NOMO-1 (cell line): Measurements from ENCODE around the gene SCLY.

Source experiments
- DNase-seq, 2 experiments: peaks; one replicate each; lab custom pipeline; 2025; ENCODE audit not compliant: unreplicated experiment in 2 of 2; lab: John Stamatoyannopoulos, UW

SCLY gene

GRCh38 chr2:238096311-238097011, 35.7 kb downstream of the SCLY start:
- no peak for DNase-seq

GRCh38 chr2:238097201-238097987, 36.6 kb downstream of the SCLY start:
- DNase-seq = no peak

GRCh38 chr2:238097988-238098871, 37.4 kb downstream of the SCLY start:
- no peak for DNase-seq

GRCh38 chr2:238098901-238099713, 38.3 kb downstream of the SCLY start:
- no peak for DNase-seq

- DNase-seq = no peak
These were observed 38.9 kb downstream of the SCLY start for GRCh38 chr2:238099714-238100048.

GRCh38 chr2:238100049-238100820, 39.4 kb downstream of the SCLY start, which contains the start of gene ESPNL:
TSS of gene ESPNL (plus strand) at chr2:238100340. CDS start at chr2:238100420, 80 bp downstream.
- DNase-seq = no peak

GRCh38 chr2:238100821-238101771, 40.3 kb downstream of the SCLY start:
- no peak for DNase-seq

- no peak for DNase-seq
These were observed 41.4 kb downstream of the SCLY start for GRCh38 chr2:238101891-238102841.

- no peak for DNase-seq
These were observed 42.1 kb downstream of the SCLY start for GRCh38 chr2:238102865-238103264.

GRCh38 chr2:238103465-238104225, 42.8 kb downstream of the SCLY start:
- DNase-seq = no peak

GRCh38 chr2:238104226-238104690, 43.5 kb downstream of the SCLY start:
- no peak for DNase-seq

- no peak for DNase-seq
These were observed 44.0 kb downstream of the SCLY start for GRCh38 chr2:238104691-238105371.

- DNase-seq = no peak
These were observed 44.9 kb downstream of the SCLY start for GRCh38 chr2:238105506-238106338.

GRCh38 chr2:238106339-238106697, 45.5 kb downstream of the SCLY start:
- no peak for DNase-seq
